OCI-LY7 (cell line): ENCODE results near the gene KCNIP4. TPM values are rescaled to one million over a fixed set of nuclear protein-coding genes. Genes with fewer than 3 reads are reported as not detected.

ENCODE experiments used
- BruUV-seq: library from RNA; stranded (reverse); fragments of 400-500 nt; replicated peaks from 2 replicates; lab custom pipeline; 2021; lab: Mats Ljungman, UMichigan
- CTCF ChIA-PET: fragments of 300-600 bp; sonication (Branson Sonifier 250); formaldehyde crosslinking; loops from one replicate; lab custom pipeline; 2022; ENCODE audit warnings: antibody characterized with exemption; ENCODE audit not compliant: unreplicated experiment; lab: Charles Lee
- POLR2A ChIA-PET: fragments of 300-600 bp; sonication (Branson Sonifier 250); formaldehyde crosslinking; loops from one replicate; lab custom pipeline; 2022; ENCODE audit warnings: antibody characterized with exemption; lab: Charles Lee
- DNase-seq: peaks from one replicate; pipeline ENCODE4 v3.0.0-alpha.2; 2015; ENCODE audit warnings: low spot score
- H2AFZ ChIP-seq: fragments of 200-600 bp; sonication (generic), shearing (Covaris generic); 2 replicates; pipeline ENCODE4 v1.6.1; 2014; ENCODE audit warnings: mild to moderate bottlenecking, antibody characterized with exemption, low read length, moderate library complexity
- H3K27ac ChIP-seq: fragments of 200-600 bp; sonication (generic); 2 replicates; pipeline ENCODE4 v1.5.1; 2014; ENCODE audit warnings: mixed run types, low read depth, mild to moderate bottlenecking, moderate library complexity, low read length, inconsistent platforms; ENCODE audit not compliant: poor library complexity, severe bottlenecking
- H3K36me3 ChIP-seq: fragments of 200-600 bp; sonication (generic); 2 replicates; pipeline ENCODE4 v1.6.1; 2014; ENCODE audit warnings: mild to moderate bottlenecking, antibody characterized with exemption, low read length, moderate library complexity, mixed read lengths; ENCODE audit not compliant: insufficient read depth
- H3K4me1 ChIP-seq: fragments of 200-600 bp; sonication (generic); 2 replicates; pipeline ENCODE4 v1.5.1; 2014; ENCODE audit warnings: mild to moderate bottlenecking, low read length; ENCODE audit not compliant: insufficient read depth, poor library complexity, severe bottlenecking
- H3K4me2 ChIP-seq: fragments of 200-600 bp; sonication (generic); 2 replicates; pipeline ENCODE4 v1.6.1; 2014; ENCODE audit warnings: mild to moderate bottlenecking, low read length
- H3K4me3 ChIP-seq: fragments of 200-600 bp; sonication (generic); 2 replicates; pipeline ENCODE4 v1.5.1; 2014; ENCODE audit warnings: mild to moderate bottlenecking, low read depth, low read length; ENCODE audit not compliant: poor library complexity, severe bottlenecking
- H3K79me2 ChIP-seq: fragments of 200-600 bp; sonication (generic); 2 replicates; pipeline ENCODE4 v1.6.1; 2016; ENCODE audit warnings: low read depth, mild to moderate bottlenecking, low read length, moderate library complexity, mixed read lengths; ENCODE audit not compliant: insufficient read depth
- H3K9me2 ChIP-seq: fragments of 200-600 bp; sonication (generic); 2 replicates; pipeline ENCODE4 v1.6.1; 2016; ENCODE audit warnings: mild to moderate bottlenecking, low read length, mixed read lengths; ENCODE audit not compliant: insufficient read depth
- H3K9me3 ChIP-seq: fragments of 200-600 bp; sonication (generic); 2 replicates; pipeline ENCODE4 v1.6.1; 2014; ENCODE audit warnings: mild to moderate bottlenecking, mixed run types, low read length, mixed read lengths
- H4K20me1 ChIP-seq: fragments of 200-600 bp; sonication (generic); 2 replicates; pipeline ENCODE4 v1.6.1; 2014; ENCODE audit warnings: mild to moderate bottlenecking, antibody characterized with exemption, low read length, moderate library complexity, mixed read lengths; ENCODE audit not compliant: insufficient read depth
- CTCF ChIP-seq: fragments of 200-600 bp; sonication (generic); conservative IDR thresholded peaks from 2 replicates; pipeline ENCODE4 v1.5.1; 2014; ENCODE audit warnings: mild to moderate bottlenecking, antibody characterized with exemption, low read length, moderate library complexity, mixed read lengths
- EZH2phosphoT487 ChIP-seq: fragments of 200-600 bp; sonication (generic); IDR thresholded peaks from 2 replicates; pipeline ENCODE4 v1.6.1; 2018; ENCODE audit warnings: low read depth, borderline replicate concordance, mild to moderate bottlenecking, mixed run types, antibody characterized with exemption, low read length, moderate library complexity, mixed read lengths
- intact Hi-C: fragments of 100-400 bp; cut with micrococcal nuclease; formaldehyde crosslinking; loops from one replicate; pipeline ENCODE4 v1.10.0; 2022; ENCODE audit not compliant: unreplicated experiment
- total RNA-seq, 2 experiments: library from RNA; depleted of rRNA in 1 of 2; stranded (reverse); fragments of >200 nt in 1 of 2; shearing (Covaris generic) in 1 of 2; gene quantifications; 2 replicates each; pipeline ENCODE4 v1.2.3, GENCODE V29; 2014 to 2022

The KCNIP4 gene
- total RNA-seq, 2 experiments from 2014 or later = not detected

GRCh38 chr4:21692241-21692640, 256.3 kb downstream of the KCNIP4 start:
- no peaks in the 10 kb centered on the region for H3K9me2 ChIP-seq
- H3K27ac ChIP-seq = no peak overlapping the region
- TF ChIP-seq CTCF = no peak
- TF ChIP-seq EZH2phosphoT487 = no peak
- intact Hi-C loops = no loop called here
- H3K9me3 ChIP-seq = no peaks in the 10 kb centered on the region
- no TSS peak for BruUV-seq
- no peaks in the 10 kb centered on the region for H3K79me2 ChIP-seq
- H2AFZ ChIP-seq = no peak overlapping the region
- ChIA-PET POLR2A (no interaction called here), CTCF (no interaction called here)
- no peaks in the 10 kb centered on the region for H4K20me1 ChIP-seq
- H3K4me2 ChIP-seq = no peak overlapping the region
- H3K4me3 ChIP-seq = no peak overlapping the region
- DNase-seq = no peak
- no peaks in the 10 kb centered on the region for H3K4me1 ChIP-seq
- no peaks in the 10 kb centered on the region for H3K36me3 ChIP-seq

GRCh38 chr4:21688596-21689265, 259.8 kb downstream of the KCNIP4 start:
- no TSS peak for BruUV-seq
- intact Hi-C loops = no loop called here
- Histone ChIP-seq H4K20me1 (no peaks in the 10 kb centered on the region), H3K9me2 (no peaks in the 10 kb centered on the region), H3K27ac (no peak overlapping the region), H3K9me3 (no peaks in the 10 kb centered on the region), H3K4me3 (no peak overlapping the region), H3K36me3 (no peaks in the 10 kb centered on the region), H3K4me1 (no peaks in the 10 kb centered on the region), H3K4me2 (no peak overlapping the region), H3K79me2 (no peaks in the 10 kb centered on the region), H2AFZ (no peak overlapping the region)
- ChIA-PET POLR2A (no interaction called here), CTCF (no interaction called here)
- DNase-seq = no peak
- TF ChIP-seq CTCF = no peak
- TF ChIP-seq EZH2phosphoT487 = no peak

GRCh38 chr4:21685911-21686310, 262.7 kb downstream of the KCNIP4 start:
- TF ChIP-seq EZH2phosphoT487 (no peak), CTCF (no peak)
- no peak overlapping the region for H3K27ac ChIP-seq
- CTCF ChIA-PET = no interaction called here
- H3K9me2 ChIP-seq = no peaks in the 10 kb centered on the region
- no peaks in the 10 kb centered on the region for H3K4me1 ChIP-seq
- no peak overlapping the region for H2AFZ ChIP-seq
- POLR2A ChIA-PET = no interaction called here
- no peak for DNase-seq
- no peak overlapping the region for H3K4me2 ChIP-seq
- H3K9me3 ChIP-seq = no peaks in the 10 kb centered on the region
- H4K20me1 ChIP-seq = no peaks in the 10 kb centered on the region
- H3K79me2 ChIP-seq = no peaks in the 10 kb centered on the region
- no TSS peak for BruUV-seq
- no peaks in the 10 kb centered on the region for H3K36me3 ChIP-seq
- intact Hi-C loops = no loop called here
- H3K4me3 ChIP-seq = no peak overlapping the region
